Panc1 (cell line): Measurements from ENCODE around the gene PADI1.

Experiments used
- CTCF ChIP-seq: fragments of 450-650 bp; IDR thresholded peaks from 2 replicates; pipeline ENCODE4 v1.5.1; 2017; ENCODE audit warnings: mild to moderate bottlenecking
- POLR2AphosphoS5 ChIP-seq: IDR thresholded peaks from 2 replicates; pipeline ENCODE4 v1.6.1; 2012; ENCODE audit warnings: mild to moderate bottlenecking, low read depth, low read length, moderate library complexity
- SIN3A ChIP-seq: IDR thresholded peaks from 2 replicates; pipeline ENCODE4 v1.6.1; 2012; ENCODE audit warnings: low read depth, mild to moderate bottlenecking, low read length, moderate library complexity, borderline replicate concordance; ENCODE audit not compliant: insufficient read depth
- TCF7L2 ChIP-seq: IDR thresholded peaks from 2 replicates; pipeline ENCODE4 v1.6.1; 2011; ENCODE audit warnings: mild to moderate bottlenecking, low read depth, low read length, inconsistent platforms
- TF ChIP-seq, protein P1 (sequence below), 2 experiments: IDR thresholded peaks; 2 replicates each; pipeline ENCODE4 v1.6.1; 2011 to 2012; ENCODE audit warnings: low read depth in 2 of 2, control low read depth in 1 of 2, low read length in 1 of 2, mild to moderate bottlenecking in 1 of 2, moderate library complexity in 1 of 2; ENCODE audit not compliant: insufficient read depth in 1 of 2

DNA sequence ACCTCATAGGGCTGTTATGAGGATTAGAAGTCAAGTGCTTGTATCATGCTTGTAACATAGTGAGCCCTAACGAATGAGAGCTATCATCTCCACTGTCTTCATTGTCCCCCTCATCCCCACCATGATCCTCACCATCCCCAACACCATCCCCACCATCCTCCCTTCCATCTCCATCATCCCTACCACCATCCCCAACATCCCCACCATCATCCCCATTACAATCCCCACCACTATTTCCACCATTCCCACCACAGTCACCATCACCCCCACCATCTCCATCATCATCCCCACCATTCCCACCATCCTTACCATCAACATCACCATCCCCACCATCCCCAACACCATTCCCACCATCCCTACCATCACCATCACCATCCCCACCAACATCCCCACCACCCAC, 39.1 kb upstream of the PADI1 start:
- TF ChIP-seq CTCF, result no peak
- no peak for TF ChIP-seq POLR2AphosphoS5
- TF ChIP-seq, protein P1, sequence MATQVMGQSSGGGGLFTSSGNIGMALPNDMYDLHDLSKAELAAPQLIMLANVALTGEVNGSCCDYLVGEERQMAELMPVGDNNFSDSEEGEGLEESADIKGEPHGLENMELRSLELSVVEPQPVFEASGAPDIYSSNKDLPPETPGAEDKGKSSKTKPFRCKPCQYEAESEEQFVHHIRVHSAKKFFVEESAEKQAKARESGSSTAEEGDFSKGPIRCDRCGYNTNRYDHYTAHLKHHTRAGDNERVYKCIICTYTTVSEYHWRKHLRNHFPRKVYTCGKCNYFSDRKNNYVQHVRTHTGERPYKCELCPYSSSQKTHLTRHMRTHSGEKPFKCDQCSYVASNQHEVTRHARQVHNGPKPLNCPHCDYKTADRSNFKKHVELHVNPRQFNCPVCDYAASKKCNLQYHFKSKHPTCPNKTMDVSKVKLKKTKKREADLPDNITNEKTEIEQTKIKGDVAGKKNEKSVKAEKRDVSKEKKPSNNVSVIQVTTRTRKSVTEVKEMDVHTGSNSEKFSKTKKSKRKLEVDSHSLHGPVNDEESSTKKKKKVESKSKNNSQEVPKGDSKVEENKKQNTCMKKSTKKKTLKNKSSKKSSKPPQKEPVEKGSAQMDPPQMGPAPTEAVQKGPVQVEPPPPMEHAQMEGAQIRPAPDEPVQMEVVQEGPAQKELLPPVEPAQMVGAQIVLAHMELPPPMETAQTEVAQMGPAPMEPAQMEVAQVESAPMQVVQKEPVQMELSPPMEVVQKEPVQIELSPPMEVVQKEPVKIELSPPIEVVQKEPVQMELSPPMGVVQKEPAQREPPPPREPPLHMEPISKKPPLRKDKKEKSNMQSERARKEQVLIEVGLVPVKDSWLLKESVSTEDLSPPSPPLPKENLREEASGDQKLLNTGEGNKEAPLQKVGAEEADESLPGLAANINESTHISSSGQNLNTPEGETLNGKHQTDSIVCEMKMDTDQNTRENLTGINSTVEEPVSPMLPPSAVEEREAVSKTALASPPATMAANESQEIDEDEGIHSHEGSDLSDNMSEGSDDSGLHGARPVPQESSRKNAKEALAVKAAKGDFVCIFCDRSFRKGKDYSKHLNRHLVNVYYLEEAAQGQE (IDR thresholded peaks at IDR 0.05; ENCODE audit: insufficient read depth in 1 of 2, low read depth in 2 of 2, low read length in 1 of 2), result no peak
- no peak for TF ChIP-seq SIN3A
- no peak for TF ChIP-seq TCF7L2
